ENCODE measurements around the gene TRMT6.

DNA sequence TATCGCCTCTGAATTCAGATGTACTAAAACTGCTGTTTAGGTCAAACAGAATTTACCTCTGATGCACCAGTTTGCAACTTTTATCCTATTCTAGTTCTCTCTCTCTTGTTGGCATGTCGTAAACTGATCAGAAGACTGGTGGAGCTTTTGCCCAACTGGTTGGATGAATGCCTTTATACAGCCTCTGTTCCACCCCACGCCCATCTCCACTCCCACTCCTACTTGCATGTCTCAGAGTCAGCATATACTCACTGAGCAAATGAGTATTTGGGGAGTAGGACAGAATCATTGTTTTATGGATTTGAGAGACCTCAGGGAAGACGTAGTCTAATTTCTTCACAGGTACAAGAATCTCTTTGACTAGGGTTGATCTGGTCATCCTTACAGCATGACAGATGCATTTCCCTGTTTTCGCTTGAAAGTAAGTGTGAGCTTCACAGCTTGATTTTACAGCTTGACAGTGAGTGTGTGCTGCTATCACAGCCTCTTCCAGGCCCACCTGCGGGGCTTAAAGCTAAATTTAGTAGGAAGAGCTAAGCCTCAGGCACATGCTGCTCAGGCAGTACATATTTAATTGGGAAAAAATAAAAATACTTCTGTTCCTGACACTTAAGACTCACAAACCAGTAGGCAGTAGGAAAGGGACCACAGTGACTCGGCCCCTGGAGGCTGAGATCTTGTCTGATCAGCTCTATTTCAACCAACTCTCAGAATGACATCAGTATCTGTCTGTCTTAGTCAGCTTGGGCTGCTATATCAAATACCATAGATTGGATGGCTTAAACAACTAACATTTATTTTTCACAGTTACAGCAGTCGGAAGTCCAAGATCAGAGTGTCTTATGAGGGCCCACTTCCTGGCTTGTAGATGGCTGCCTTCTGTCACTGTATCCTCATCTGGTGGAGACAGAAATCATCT lies 30.4 kb downstream of the TRMT6 start:
- TF ChIP-seq CTCF (IDR thresholded peaks at IDR 0.05; ENCODE audit: insufficient read depth, low read length) (no peak), POLR2AphosphoS5 (IDR thresholded peaks at IDR 0.05; ENCODE audit: low read depth) (no peak), GABPA (IDR thresholded peaks at IDR 0.05; ENCODE audit: low read depth) (no peak)

Data from HL-60 (cell line).